GM18907 (cell line): ENCODE data around the gene DELE1.
"Not testable (repeated sequence)": the region's sequence is repeated elsewhere in the genome, so short reads cannot be mapped to it uniquely, and the experiment has no call there.

Experiments
- ATAC-seq: cut with Tn5 transposase; IDR thresholded peaks from one replicate; pipeline ENCODE4 v1.9.1; 2021; ENCODE audit warnings: mild to moderate bottlenecking, moderate library complexity; ENCODE audit not compliant: unreplicated experiment

Gene DELE1

GRCh38 chr5:141883892-141884318, 39.8 kb upstream of the DELE1 start:
- no peak for ATAC-seq

- ATAC-seq, result no peak
Measured at GRCh38 chr5:141889282-141889871, 34.3 kb upstream of the DELE1 start.

GRCh38 chr5:141890429-141890828, 33.2 kb upstream of the DELE1 start:
- not testable (repeated sequence) for ATAC-seq

- ATAC-seq, result no peak
Measured at GRCh38 chr5:141897425-141897824, 26.2 kb upstream of the DELE1 start.

GRCh38 chr5:141898448-141899049, 25.1 kb upstream of the DELE1 start:
- ATAC-seq, result no peak

- ATAC-seq, result no peak
Measured at GRCh38 chr5:141902015-141902814, 21.5 kb upstream of the DELE1 start.

GRCh38 chr5:141903261-141903660, 20.4 kb upstream of the DELE1 start:
- no peak for ATAC-seq

- no peak for ATAC-seq
Measured at GRCh38 chr5:141904551-141904950, 19.1 kb upstream of the DELE1 start.

GRCh38 chr5:141906517-141906916, 17.2 kb upstream of the DELE1 start:
- ATAC-seq, result no peak

- ATAC-seq, result no peak
Measured at GRCh38 chr5:141906972-141907371, 16.7 kb upstream of the DELE1 start.

GRCh38 chr5:141908796-141909195, 14.9 kb upstream of the DELE1 start:
- ATAC-seq, result no peak

GRCh38 chr5:141909212-141909611, 14.5 kb upstream of the DELE1 start:
- no peak for ATAC-seq

- ATAC-seq, result no peak
Measured at GRCh38 chr5:141910271-141910673, 13.4 kb upstream of the DELE1 start.

GRCh38 chr5:141913560-141914198, 10.0 kb upstream of the DELE1 start:
- ATAC-seq, result no peak

- peak; percentile 80 for ATAC-seq
Measured at GRCh38 chr5:141914199-141914743, 9.4 kb upstream of the DELE1 start.

GRCh38 chr5:141914797-141915196, 8.9 kb upstream of the DELE1 start:
- no peak for ATAC-seq

GRCh38 chr5:141915881-141916336, 7.8 kb upstream of the DELE1 start:
- ATAC-seq, result no peak

GRCh38 chr5:141916522-141916921, 7.1 kb upstream of the DELE1 start:
- no peak for ATAC-seq

GRCh38 chr5:141917760-141918159, 5.9 kb upstream of the DELE1 start:
- ATAC-seq, result no peak

GRCh38 chr5:141919218-141920119, 4.2 kb upstream of the DELE1 start:
- ATAC-seq, result no peak
